Gastrocnemius medialis (tissue), 4 donors: ENCODE measurements around the gene ASIC2. TPM values are rescaled to one million over a fixed set of nuclear protein-coding genes. Genes with fewer than 3 reads are reported as not detected.

Source experiments
- ATAC-seq, 2 donors: fragments of 150-250 bp; one replicate each; pipeline ENCODE4 v1.9.1; 2016
- DNase-seq, 2 donors: peaks; one replicate each; pipeline ENCODE4 v3.0.0-alpha.2; 2019
- H3K27ac ChIP-seq, 4 donors: fragments of 200-600 bp; sonication (generic); 1 replicate in 1 of 4; 2 replicates in 3 of 4; pipeline ENCODE4 v1.5.1; 2016 to 2018; ENCODE audit warnings: mild to moderate bottlenecking in 2 of 4, moderate library complexity in 1 of 4
- H3K27me3 ChIP-seq, 3 donors: fragments of 200-600 bp; sonication (generic) in 2 of 3; 1 replicate in 1 of 3; 2 replicates in 2 of 3; pipeline versions ENCODE4 v1.5.1 to v1.6.0; 2016 to 2019; ENCODE audit warnings: mild to moderate bottlenecking in 1 of 3, moderate library complexity in 1 of 3
- H3K36me3 ChIP-seq, 2 donors: fragments of 200-600 bp; sonication (generic) in 1 of 2; one replicate each; pipeline ENCODE4 v1.5.1; 2017 to 2018
- H3K4me1 ChIP-seq, 2 donors: fragments of 200-600 bp; sonication (generic) in 1 of 2; one replicate each; pipeline ENCODE4 v1.5.1; 2016 to 2017; ENCODE audit warnings: mild to moderate bottlenecking in 2 of 2
- H3K4me3 ChIP-seq, 4 donors: fragments of 200-600 bp; sonication (generic) in 3 of 4; 1 replicate in 1 of 4; 2 replicates in 3 of 4; pipeline ENCODE4 v1.5.1; 2016 to 2019; ENCODE audit warnings: mild to moderate bottlenecking in 2 of 4
- H3K9me3 ChIP-seq, 3 donors: fragments of 200-600 bp; sonication (generic) in 2 of 3; 1 replicate in 1 of 3; 2 replicates in 2 of 3; pipeline ENCODE4 v1.5.1; 2016 to 2019
- POLR2A ChIP-seq, 2 donors: fragments of 450-650 bp; IDR thresholded peaks; one replicate each; pipeline ENCODE4 v1.6.1; 2017; ENCODE audit warnings: antibody characterized with exemption in 2 of 2, mild to moderate bottlenecking in 2 of 2, moderate library complexity in 2 of 2
- in situ Hi-C, 4 donors: fragments of 200-750 bp; cut with MboI; loops; one replicate each; pipeline versions ENCODE4 v1.15.0 to v1.8.0; 2017; ENCODE audit warnings: low sequenced_read_pairs in 4 of 4
- intact Hi-C: fragments of 100-400 bp; cut with DNase I; formaldehyde crosslinking; loops from one replicate; pipeline ENCODE4 v1.15.1; 2023; ENCODE audit warnings: low total_unique reads
- total RNA-seq, 4 donors: library from RNA; depleted of rRNA; stranded (reverse); fragments of >200 nt; gene quantifications; one replicate each; pipeline versions ENCODE4 v1.1.0 to v1.2.3, GENCODE V29; 2016
- TF ChIP-seq, protein P1 (sequence below), 5 experiments: fragments of 450-650 bp in 3 of 5; fragments of 200-600 bp in 2 of 5; sonication (generic) in 2 of 5; IDR thresholded peaks in 4 of 5; conservative IDR thresholded peaks in 1 of 5; 1 replicate in 4 of 5; 2 replicates in 1 of 5; pipeline ENCODE4 v1.5.1; 2016 to 2019; ENCODE audit warnings: antibody characterized with exemption in 5 of 5, mild to moderate bottlenecking in 3 of 5, moderate library complexity in 3 of 5

The ASIC2 gene
- total RNA-seq, 4 donors from 2014 or later, result not detected

DNA sequence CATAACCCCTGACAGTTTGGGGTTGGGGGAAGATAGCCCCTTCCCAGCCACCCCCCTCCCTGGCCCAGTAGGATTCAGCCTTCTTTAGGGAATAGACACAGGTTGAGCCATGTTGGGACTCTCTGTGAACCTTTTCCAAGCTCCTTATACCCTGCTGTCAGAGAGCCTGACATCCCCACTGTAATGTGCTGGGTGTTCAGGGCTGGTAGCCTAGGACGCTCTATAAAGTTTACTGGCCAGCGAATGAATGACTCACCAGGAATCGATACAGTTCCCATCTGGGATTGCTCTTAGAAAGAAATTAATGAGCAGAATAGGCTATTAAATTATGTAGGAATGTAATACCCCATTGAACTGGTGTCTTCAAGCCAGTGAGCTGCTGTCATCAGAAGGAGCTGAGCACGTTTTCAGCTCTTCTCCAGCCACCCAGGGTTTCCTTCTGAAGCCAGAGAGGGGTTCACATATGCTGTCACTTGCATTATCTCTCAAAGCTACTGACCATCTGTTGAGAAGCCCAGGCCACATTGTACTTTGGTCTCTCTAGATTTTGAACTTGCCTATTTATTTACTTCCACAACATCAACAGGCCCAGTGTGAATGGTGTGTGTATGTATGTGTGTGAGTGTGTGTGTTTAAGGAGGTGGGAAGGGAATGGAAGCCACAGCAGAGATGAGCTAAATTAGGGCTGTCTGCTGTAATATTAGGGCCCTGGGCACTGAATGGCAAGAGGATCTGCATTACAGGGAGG lies 236.5 kb downstream of the ASIC2 start:
- Histone ChIP-seq H3K4me1 (no peaks in the 10 kb centered on the region), H3K27ac (peak overlapping the region in 3 of 4 donors; percentile 18 to 31 (median 18)), H3K4me3 (no peak overlapping the region), H3K36me3 (no peaks in the 10 kb centered on the region), H3K9me3 (no peaks in the 10 kb centered on the region), H3K27me3 (no peaks in the 10 kb centered on the region)
- intact Hi-C loops, result no loop called here
- DNase-seq (no peak), ATAC-seq (no peak)
- TF ChIP-seq POLR2A (IDR thresholded peaks at IDR 0.05), result no peak
- TF ChIP-seq, protein P1, sequence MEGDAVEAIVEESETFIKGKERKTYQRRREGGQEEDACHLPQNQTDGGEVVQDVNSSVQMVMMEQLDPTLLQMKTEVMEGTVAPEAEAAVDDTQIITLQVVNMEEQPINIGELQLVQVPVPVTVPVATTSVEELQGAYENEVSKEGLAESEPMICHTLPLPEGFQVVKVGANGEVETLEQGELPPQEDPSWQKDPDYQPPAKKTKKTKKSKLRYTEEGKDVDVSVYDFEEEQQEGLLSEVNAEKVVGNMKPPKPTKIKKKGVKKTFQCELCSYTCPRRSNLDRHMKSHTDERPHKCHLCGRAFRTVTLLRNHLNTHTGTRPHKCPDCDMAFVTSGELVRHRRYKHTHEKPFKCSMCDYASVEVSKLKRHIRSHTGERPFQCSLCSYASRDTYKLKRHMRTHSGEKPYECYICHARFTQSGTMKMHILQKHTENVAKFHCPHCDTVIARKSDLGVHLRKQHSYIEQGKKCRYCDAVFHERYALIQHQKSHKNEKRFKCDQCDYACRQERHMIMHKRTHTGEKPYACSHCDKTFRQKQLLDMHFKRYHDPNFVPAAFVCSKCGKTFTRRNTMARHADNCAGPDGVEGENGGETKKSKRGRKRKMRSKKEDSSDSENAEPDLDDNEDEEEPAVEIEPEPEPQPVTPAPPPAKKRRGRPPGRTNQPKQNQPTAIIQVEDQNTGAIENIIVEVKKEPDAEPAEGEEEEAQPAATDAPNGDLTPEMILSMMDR (IDR thresholded peaks at IDR 0.05 in 4 of 5, conservative IDR thresholded peaks at IDR 0.05 in 1 of 5), result no peak
- in situ Hi-C loops, result loop anchor here in 1 of 4 donors (25.0 kb wide), 1 partner anchor 94 kb away; no protein-coding TSS in a partner anchor

DNA sequence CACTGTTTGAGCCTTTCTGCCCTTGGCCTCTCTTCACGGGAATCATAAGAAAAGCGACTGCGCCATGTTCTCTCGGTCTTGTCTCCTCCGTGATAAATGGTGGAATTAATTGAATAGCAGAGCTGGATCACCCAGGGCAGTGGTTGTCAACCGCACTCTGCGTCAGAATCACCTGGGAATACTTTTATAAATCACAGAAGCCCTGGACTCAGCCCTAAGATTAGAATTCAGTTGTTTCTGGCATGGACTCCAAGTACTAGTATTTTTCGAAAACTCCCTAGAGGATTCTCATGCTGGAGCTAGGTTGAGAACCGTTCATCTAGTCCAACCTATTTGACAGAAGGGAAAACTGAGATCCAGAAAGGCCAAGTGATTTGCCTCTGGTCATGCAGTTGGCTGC lies 237.3 kb downstream of the ASIC2 start:
- Histone ChIP-seq H3K4me3 (no peak overlapping the region), H3K9me3 (no peaks in the 10 kb centered on the region), H3K27ac (peak overlapping the region in 3 of 4 donors; percentile 18 to 31 (median 26)), H3K27me3 (no peaks in the 10 kb centered on the region), H3K4me1 (no peaks in the 10 kb centered on the region), H3K36me3 (no peaks in the 10 kb centered on the region)
- ATAC-seq (no peak), DNase-seq (no peak)
- in situ Hi-C loops (loop anchor here in 1 of 4 donors (25.0 kb wide), 1 partner anchor 93 kb away; no protein-coding TSS in a partner anchor), intact Hi-C loops (no loop called here)
- TF ChIP-seq, protein P1 (IDR thresholded peaks at IDR 0.05 in 4 of 5, conservative IDR thresholded peaks at IDR 0.05 in 1 of 5), result no peak
- no peak for TF ChIP-seq POLR2A (IDR thresholded peaks at IDR 0.05)

DNA sequence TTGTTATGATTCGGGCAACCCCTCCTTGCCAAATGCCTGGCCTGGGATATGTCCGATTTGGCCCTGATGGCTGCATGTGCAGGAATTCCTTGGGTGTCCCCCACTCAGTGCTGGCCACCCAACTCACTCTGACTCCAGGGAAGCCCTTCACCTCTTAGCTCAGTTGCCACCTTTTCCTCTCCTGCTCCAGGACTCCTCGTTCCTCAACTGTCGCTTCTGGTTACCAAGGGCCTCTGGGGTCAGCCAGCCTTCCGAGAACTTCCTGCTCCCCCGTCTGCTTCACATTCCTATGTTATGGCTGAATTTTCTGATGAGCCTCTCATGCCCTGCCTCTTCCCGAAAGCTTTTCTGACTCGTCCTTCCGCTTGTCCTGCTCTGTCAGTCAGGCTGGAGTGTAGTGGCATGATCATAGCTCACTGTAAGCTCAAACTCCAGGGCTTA lies 237.9 kb downstream of the ASIC2 start:
- in situ Hi-C loops (loop anchor here in 1 of 4 donors (25.0 kb wide), 1 partner anchor 93 kb away; no protein-coding TSS in a partner anchor), intact Hi-C loops (no loop called here)
- DNase-seq, result no peak
- Histone ChIP-seq H3K27ac (peak overlapping the region in 3 of 4 donors; percentile 14 to 27 (median 26)), H3K4me1 (no peaks in the 10 kb centered on the region), H3K36me3 (no peaks in the 10 kb centered on the region), H3K27me3 (no peaks in the 10 kb centered on the region), H3K9me3 (no peaks in the 10 kb centered on the region), H3K4me3 (no peak overlapping the region)
- no peak for ATAC-seq
- TF ChIP-seq, protein P1 (IDR thresholded peaks at IDR 0.05 in 4 of 5, conservative IDR thresholded peaks at IDR 0.05 in 1 of 5), result no peak
- no peak for TF ChIP-seq POLR2A (IDR thresholded peaks at IDR 0.05)

GRCh38 chr17:33054412-33054811 lies 238.7 kb downstream of the ASIC2 start:
- intact Hi-C loops, result no loop called here
- no peak for TF ChIP-seq POLR2A (IDR thresholded peaks at IDR 0.05)
- TF ChIP-seq, protein P1 (IDR thresholded peaks at IDR 0.05 in 4 of 5, conservative IDR thresholded peaks at IDR 0.05 in 1 of 5), result no peak
- Histone ChIP-seq H3K27me3 (no peaks in the 10 kb centered on the region), H3K4me1 (no peaks in the 10 kb centered on the region), H3K4me3 (no peak overlapping the region), H3K27ac (no peak overlapping the region), H3K36me3 (no peaks in the 10 kb centered on the region), H3K9me3 (no peaks in the 10 kb centered on the region)
- DNase-seq (no peak), ATAC-seq (no peak)
- in situ Hi-C loops, result loop anchor here in 1 of 4 donors (25.0 kb wide), 1 partner anchor 92 kb away; no protein-coding TSS in a partner anchor
